NCI-H524 treated with DMSO at 0.1 percent for 48 hours (cell line): ENCODE data around the gene PRCD.
A peak's percentile ranks its signal among the peaks of the same experiment; 100 is the strongest.

Experiments used
- DNase-seq: peaks from one replicate; lab custom pipeline; 2025; lab: John Stamatoyannopoulos, UW

Gene PRCD

DNA sequence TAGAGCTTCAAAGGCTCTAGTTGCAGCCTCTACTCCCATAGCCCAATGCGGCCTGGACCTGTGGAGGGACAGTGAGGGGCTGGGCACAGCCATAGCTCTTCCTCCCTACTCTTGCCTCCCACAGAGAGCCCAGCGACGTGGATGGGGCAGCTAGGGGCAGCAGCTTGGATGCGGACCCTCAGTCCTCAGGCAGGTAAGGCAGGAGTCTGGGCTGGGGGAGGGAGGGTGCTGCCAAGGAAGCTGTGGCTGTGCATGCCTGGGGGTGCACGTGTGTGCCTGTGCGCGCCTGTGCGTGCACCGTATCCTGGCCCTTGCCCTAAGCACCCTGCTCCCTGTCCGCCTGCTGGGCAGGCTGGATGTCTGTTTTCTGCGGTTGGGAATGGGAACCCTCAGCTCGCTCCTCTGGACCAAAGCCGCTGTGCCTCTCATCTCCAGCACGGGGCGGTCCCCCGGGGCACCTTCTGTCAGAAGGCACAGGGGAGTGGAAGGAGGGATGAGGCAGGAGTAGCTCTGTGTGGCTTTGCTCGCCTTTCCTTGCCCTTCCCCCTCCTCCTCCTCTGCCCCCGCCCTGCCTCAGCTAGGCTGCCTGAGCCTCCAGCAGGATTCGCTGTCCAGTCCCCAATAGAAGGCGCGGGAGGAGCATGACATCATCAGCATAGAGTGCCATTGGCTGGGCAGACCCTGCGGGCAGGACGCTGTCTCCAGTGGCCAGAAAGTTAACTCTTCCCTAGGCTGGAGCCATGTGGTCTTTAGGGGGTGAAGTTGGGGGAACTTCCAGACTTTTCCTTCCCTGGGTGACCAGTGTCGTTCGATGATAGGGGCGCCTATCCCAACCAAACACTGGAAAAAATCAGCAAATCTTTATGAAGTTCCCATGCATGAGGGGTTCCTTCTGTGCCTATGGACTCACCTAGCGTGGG lies 797 bp downstream of the PRCD start:
- DNase-seq, result peak; percentile 100

DNA sequence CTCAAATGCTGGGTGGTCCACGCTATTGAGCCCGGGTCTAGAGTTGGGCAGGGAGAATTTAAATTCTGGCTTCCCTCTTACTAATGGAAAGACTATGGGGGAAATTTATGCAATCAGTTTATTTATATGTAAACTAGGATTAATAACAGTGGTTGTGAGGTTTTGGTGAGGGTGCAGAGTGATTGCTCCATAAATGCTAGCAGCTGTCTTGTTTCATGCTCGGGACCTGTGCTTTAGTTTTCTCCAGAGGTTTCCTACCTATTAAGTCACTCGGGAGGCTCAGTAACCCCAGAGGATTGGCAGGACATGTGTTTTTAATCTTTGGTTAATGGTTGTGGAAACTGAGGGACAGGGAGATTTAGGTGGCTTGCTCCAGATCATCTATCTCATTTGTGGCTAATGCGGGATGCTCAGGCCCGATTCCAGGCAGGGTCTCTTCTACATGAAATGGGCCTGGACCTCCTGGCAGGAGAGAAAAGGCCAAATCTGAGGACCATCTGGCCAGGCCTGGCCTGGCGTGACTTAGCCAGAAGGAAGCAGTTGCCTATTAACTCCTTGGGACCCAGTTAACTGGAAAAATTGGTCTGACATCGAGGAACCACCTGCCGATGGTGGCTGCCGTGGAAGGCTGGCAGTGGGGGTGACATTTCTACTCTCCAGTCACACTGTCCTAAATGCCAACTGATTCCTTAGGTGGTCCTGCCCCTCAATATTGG lies 2.1 kb downstream of the PRCD start:
- DNase-seq, result no peak

DNA sequence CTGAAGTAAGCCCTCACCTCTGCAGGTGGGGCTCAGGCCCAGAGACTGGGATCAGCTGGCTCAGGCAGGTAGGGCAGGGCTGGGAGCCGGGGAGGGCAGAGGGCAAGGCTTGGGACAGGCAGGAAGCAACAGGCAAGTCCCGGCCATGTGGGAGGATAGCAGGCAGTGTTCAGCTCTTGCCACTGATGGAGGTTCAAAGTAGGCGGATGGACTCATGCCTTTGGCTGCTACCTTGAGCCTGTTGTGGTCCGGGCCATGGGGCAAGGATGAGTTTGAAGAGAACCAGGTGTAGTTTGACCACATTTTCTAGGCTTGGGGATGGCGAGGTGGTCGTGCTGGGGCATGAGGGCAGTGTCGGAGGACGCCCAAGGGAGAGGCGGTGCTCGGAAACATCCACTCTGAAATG lies 2.7 kb downstream of the PRCD start:
- no peak for DNase-seq

DNA sequence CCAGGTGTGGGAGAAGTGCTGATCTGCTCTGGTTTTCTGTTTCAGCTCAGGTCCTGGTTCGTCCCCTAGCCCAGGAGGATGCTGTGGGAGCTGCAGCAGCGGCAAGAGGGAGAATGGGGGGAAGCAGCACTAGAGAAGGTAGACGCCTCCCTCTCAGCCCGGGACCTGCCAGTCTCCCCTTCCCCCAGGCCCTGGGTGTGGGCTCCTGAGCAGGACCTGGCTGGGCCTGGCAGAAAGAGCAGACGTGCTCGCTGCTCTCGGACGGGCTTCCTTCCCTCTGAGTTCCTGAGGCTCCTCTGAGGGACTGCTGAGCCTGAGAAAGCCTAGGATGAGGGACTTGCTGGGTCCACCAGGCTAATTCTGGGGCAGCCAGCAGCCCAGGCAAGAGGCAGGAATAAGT lies 3.1 kb downstream of the PRCD start:
- DNase-seq, result no peak

DNA sequence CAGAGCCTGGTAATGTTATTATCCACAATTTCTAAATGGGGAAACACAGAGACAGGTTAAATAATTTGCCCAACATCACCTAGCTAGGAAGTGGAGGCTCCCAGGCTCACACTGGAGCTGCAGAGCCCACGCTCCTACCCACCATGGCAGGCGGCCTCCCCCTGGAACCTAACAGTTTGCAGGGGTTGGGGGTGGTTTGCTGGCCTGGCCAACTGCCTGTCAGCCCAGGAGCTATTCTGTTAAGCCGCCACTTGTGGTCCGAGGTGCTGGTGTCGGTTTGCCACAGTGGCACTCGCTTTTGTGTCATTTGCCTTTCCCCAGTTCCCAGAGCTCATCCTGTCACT lies 3.6 kb downstream of the PRCD start:
- DNase-seq, result no peak

DNA sequence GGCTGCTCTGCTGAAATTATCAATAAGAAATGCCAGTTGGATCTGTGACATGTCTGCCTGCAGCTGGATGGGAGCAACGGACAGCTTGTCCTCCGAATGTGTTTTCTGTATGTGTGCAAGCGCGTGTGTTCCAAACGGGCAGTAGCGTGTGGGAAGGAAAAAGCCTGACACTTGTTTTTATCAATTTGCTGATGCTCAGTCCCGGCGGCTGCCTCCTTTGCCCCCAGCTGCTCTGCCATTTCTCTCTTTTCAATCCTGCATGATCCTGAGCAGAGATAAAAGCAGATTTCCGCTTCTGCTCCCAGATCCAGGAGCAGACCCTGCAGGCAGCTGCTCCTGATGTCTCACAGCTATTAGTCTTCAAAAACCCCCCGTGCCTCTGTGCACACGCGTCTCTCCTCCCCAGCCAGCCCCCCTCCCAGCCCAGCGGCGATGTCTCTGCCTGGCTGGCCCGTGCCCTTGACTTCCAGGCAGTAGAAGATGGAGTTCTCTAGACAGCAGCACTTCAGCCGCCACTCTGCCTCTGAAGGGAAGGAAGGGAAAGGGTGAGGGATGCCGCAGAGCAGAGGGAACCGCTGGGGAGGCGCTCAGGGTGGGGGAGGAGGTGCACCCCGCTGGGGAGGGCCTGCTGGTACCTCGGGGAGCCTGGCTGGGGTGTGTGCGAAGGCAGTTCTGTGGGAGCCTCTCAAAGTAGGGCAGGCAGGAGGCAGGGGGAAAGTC lies 4.1 kb downstream of the PRCD start:
- no peak for DNase-seq

DNA sequence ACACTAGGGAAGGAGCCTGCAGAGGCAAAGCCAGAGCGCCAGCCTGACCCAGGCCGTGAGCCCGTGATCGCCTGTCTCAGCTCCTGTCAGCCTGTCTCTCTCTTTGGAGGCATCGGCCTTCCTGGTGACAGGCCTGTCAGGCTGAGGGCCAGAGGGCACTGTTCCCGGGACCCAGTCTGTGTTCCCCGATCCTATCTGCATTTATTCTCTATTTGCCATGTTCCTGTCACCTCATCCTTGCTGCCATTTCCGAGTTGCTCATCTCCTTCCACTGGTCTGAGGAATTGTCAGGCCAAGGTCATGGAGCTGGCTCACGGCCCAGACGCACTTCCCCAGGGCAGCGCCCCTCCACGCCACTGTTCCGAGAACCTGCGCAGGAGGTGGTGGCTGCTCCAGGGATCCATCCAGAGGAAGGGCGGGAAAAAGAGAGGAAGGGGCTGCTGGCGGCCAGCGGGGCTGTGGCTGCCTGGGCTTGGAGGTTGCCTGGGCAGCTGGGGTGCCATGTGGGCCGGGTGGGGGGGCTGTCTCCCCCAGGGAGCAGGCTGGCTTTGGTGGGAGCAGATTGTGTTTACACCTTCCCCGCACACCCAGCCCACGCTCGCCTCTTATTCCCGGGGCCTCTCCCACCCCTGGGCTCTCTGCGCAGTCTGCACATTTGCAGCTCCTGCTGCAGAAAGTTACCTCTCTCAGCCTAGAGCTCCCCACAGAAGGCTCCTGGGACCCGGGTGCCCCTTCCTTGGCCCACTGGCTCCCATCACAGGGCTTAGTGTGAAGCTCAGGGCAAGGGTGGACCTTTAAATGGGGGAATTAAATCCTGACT lies 4.9 kb downstream of the PRCD start:
- DNase-seq, result no peak

DNA sequence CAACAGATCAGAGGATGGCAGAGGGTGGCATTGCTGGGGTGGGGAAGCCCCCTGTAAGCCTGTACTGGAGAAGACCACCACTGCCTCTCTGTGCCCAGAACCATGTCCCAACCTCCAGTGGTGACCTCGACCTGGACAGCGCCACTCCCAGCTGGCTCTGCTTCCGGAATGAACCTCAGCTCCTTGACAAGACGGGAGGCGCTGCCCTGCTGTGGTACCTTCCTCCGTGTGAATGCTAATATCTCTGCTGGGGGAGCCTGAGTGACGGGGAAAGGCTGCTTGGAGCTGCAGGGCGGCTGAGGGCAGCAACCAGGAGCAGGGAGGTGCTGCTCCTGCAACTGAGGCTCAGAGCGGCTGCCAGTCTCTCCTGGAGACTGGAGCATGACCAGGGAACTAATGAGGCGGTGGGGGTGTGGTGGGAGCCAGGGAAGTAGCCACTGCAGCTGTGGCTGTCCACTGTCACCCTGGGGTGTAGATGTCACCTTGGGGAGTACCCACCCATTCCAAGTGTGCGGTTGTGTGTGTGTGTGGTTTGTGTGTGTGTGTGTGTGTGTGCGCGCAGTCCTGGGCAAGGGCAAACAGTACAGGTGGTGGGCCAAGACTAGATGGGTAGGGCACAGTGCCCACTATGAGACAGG lies 6.2 kb downstream of the PRCD start:
- DNase-seq, result no peak

DNA sequence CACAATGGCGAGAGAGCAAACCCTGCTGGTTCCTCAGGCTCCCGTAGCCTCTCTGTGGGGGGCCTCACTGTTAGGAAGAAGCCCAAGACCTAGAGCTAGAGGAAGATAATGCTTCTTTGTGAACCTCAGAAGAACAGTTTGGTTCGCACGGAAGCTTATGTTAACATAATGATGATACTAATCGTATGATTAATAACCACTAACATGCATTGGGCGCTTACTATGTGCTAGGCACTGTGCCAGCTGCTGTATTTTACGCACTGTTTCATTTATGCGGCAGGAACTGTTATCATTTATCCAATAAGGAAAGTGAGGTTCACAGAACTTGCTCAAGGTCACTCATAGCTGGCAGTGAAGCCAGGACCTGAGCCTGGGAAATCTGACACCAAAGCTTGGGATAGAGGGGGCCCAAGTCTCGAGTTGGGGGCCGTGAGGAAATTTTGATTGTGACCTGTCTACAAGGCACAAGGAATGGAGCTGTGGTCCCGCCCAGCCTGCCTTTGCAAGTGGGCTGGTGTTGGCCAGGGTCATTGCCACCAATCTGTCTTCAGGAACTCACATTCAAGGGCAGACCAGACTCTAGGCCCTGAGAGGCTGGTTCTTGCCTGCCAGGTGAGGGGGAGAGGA lies 6.8 kb downstream of the PRCD start:
- DNase-seq, result no peak

DNA sequence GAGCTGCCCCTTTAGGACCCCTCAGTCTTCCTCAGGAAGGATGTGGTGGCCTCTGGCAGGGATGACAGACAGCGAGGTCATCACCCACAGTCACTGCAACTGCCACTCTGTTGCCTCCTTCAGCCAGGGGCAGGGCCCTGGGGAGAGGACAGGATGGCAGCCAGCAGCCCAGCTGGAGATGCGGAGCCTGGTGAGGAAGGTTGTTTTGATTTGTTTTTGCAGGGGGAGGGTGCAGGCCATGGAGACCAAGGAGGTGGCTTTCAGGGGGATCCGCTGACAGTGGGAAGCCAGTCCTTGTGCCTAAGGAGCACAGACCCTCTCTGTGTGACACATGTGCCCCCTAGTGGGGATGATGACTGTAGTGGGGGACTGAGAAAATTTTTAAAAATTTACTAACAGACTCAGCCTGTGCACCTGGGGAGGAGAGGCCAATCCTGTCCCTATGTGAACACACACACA lies 7.4 kb downstream of the PRCD start:
- DNase-seq, result peak; percentile 52

DNA sequence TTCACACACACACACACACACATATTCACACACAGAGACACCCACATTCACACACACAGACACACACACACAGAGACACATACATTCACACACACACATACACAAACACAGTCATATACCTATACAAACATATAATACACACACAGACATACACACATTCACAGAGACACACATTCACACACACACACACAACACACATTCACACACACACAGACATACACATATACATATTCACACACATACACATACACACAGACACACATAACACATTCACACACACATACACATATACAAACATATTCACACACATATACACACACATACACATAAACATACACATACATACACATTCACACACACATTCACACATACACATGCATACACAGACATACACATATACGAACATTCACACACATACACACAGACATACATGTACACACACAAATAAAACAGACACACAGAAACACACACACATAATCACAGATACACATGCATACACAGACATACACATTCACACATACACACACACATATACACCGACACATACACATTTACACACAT lies 7.9 kb downstream of the PRCD start:
- no peak for DNase-seq

DNA sequence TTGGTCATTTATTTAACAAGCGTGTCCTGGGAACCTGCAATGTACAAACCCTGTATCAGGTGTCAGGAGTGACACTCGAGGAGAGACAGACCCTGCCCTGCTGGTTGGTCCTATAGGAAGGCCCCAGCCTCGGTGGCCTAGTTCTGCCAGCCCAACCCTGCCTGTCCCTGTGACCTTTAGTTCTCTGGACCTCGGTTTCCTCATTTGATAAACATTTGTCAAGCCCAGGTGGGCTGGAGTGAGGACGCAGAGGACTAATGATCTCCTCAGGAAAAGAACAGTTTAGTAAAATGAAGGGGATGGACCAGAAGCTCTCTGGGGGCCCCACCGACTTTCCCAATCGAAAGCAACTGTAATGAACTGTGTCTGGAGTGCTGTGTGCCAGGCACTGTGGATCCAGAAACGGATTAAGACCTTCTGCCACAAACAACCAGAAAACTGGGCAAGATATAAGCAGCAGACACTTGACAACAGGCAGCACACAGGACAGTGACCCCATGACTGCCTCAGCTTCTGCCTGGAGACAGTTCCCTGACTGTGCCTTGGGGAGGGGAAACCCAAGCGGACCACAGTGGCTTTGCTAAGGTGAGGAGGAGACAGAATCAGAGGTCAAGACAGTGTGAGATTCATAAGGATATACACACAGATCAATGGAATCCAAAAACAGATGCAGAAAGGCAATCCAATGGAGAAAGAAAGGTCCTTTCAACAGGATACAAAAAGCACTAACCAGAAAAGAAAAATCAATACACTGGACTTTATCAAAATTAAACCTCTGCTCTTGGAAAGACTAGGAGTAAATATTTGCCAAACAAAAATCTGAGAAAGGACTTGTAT lies 8.8 kb downstream of the PRCD start:
- no peak for DNase-seq

DNA sequence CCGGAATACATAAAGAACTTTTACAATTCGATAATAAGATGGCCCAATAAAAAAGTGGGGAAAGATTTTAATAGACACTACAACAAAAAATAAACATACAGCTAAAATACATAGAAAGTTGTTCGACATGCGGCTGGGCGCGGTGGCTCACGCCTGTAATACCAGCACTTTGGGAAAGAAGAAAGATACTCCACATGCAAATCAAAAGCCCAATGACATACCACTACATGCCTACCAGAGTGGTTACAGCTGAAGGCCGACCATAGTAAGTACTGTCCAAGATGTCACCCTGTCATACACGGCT lies 9.3 kb downstream of the PRCD start:
- DNase-seq, result no peak

DNA sequence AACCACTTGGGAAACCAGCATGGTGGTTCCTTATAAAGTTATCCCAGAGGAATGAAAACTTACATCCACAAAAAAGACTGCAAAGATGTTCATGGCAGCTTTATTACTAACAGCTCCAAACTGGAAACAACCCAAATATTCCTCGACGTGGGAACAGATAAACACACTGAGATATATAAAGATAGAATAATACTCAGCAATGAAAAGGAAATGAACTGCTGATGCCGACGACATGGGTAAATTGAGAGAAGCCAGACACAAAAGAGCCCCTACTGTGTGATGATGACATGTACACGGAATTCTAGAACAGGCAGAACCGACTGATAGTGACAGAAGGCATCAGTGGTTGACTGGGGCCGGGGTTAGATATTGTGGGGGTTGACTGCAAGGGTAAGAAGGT lies 9.7 kb downstream of the PRCD start:
- DNase-seq, result no peak

DNA sequence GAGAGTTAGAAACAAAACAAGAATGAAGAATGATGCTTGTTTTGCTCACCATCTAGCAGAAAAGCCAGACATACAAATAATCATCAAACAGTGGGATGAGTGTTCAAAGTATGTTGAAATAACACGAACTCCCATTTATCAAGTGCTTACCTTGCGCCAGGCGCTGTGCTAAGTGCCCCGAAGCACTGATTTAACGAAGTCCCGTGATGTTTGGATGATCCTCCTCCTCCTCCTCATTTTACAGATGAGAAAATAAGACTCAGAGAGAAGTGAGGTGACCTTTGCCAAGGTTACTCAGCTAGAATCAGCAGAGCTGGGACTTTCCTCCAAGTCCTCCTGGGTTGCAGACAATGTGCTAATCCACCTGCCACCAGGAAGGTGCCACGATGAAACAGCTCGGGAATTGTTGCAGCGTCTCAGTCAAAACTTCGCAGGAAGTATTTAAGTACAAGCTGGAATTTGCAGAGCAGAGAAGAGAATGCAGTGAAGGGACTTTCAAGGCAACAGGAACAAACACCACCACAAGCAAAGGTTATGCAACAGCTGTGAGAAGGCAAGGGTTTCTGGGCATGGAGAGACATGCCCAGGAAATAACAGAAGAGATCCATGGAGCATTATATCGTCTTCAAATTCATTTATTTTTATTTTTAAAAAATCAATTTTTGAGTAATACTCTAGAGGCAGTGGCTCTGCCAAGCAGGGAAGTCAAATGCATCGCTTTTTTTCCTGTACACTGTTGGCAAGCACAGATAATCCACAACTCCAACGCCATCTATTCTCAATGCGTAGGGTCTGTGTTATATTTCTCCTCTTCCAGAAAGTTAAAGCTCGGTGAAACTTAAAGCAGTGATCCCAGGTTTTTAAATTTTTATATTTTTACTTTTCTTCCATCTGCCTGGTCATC lies 11.1 kb downstream of the PRCD start:
- DNase-seq, result no peak

DNA sequence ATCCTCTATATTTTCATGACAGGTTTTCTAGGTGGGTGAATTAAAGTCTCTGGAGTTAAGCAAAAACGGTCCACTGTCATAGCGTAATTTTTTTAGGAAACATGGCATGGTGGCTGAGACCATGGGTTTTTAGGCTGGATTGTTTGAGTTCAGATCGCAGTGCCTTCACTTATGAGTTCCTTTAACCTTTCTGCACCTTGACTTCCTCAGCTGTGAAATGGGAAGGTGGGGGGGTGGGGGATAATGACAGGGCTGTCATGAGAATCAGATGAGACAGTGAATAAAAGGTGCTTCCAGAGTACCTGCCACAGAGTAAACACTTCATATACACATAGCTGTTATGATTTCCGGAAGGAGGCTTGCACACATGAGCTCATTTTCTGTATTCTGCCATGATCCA lies 11.8 kb downstream of the PRCD start:
- DNase-seq, result no peak

DNA sequence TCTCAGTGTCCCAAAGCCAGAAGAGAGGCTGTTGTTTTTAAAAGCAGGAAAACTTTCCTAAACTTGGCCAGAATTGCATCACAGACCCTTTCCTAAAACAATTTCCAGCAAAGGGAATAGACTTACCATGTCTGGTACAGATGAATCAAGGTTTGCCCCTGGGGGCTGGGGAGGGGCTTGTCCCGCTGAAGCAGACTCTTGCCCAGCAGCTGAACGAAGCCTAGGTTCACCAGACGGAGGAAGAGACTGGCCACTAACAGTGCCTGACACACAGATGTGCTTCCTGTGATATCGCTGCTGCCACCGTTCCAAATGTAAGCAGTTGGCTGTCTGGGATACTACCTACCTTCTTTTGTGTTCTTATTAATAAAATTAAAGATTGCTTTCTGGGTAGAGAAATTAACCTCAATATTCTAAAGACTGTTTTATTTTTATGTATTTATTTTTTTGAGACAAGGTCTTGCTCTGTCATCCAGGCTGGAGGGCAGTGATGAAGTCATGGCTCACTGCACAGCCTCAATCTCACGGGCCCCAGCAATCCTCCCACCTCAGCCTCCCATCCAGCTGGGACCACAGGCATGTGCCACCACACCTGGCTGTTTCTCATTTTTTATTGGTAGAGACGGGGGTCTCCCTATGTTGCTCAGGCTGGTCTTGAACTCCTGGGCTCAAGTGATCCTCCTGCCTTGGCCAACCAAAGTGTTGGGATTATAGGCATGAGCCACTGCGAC lies 13.5 kb downstream of the PRCD start:
- DNase-seq, result no peak

DNA sequence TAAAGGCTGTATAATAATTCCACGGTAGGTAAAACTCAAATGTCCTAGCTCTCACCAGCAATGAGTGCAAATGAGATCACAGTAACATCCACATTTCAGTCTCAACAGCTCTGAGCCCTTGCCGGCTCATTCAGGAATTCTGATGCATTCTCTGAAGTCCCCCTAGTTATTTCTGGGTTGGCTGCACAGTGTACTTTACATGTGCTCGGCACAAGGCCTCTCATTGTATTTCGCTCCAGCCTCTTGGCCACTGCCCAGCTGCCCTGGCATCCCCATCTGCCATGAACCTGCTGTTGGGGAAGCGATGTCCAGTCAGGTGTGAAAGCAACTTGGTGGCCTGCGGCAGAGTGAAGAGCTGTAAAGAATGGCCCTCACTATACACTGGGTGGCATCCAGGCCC lies 14.3 kb downstream of the PRCD start:
- DNase-seq, result no peak
